ENCODE measurements around the gene NRM.

NRM gene

GRCh38 chr6:30645989-30646388 is 44.8 kb downstream of the NRM start:
- no peaks in the 10 kb centered on the region for H3K27me3 ChIP-seq (ENCODE audit: insufficient read depth, poor library complexity, severe bottlenecking)
- H3K4me3 ChIP-seq (replicated peaks; ENCODE audit: insufficient read depth, low read length) = no peak overlapping the region
- no peak for DNase-seq (ENCODE audit: low read depth in 1 of 2, low spot score in 1 of 2)
- no peak for TF ChIP-seq REST (IDR thresholded peaks at IDR 0.05; ENCODE audit: insufficient replicate concordance, low read depth)
- no peak for TF ChIP-seq CTCF (IDR thresholded peaks at IDR 0.05; ENCODE audit: insufficient read depth, low read length)
- no peak for TF ChIP-seq POLR2AphosphoS5 (IDR thresholded peaks at IDR 0.05; ENCODE audit: low read depth)
- TF ChIP-seq SPI1 (IDR thresholded peaks at IDR 0.05; ENCODE audit: borderline replicate concordance, low read depth) = no peak
- no peak for TF ChIP-seq GABPA (IDR thresholded peaks at IDR 0.05; ENCODE audit: low read depth)
- no peak overlapping the region for H3K27ac ChIP-seq (replicated peaks)

- Histone ChIP-seq H3K27ac (replicated peaks) (no peak overlapping the region), H3K4me3 (replicated peaks; ENCODE audit: insufficient read depth, low read length) (no peak overlapping the region), H3K27me3 (ENCODE audit: insufficient read depth, poor library complexity, severe bottlenecking) (no peaks in the 10 kb centered on the region)
- TF ChIP-seq POLR2AphosphoS5 (IDR thresholded peaks at IDR 0.05; ENCODE audit: low read depth) (no peak), GABPA (IDR thresholded peaks at IDR 0.05; ENCODE audit: low read depth) (no peak), REST (IDR thresholded peaks at IDR 0.05; ENCODE audit: insufficient replicate concordance, low read depth) (no peak), CTCF (IDR thresholded peaks at IDR 0.05; ENCODE audit: insufficient read depth, low read length) (no peak), SPI1 (IDR thresholded peaks at IDR 0.05; ENCODE audit: borderline replicate concordance, low read depth) (no peak)
- no peak for DNase-seq (ENCODE audit: low read depth in 1 of 2, low spot score in 1 of 2)
These were observed 46.0 kb downstream of the NRM start for GRCh38 chr6:30644769-30645168.

GRCh38 chr6:30643656-30644055 is 47.1 kb downstream of the NRM start:
- H3K27ac ChIP-seq (replicated peaks) = peak overlapping the region; percentile 0; the same call in 1 of the 2 replicates
- H3K4me3 ChIP-seq (replicated peaks; ENCODE audit: insufficient read depth, low read length) = no peak overlapping the region
- TF ChIP-seq SPI1 (IDR thresholded peaks at IDR 0.05; ENCODE audit: borderline replicate concordance, low read depth) (no peak), POLR2AphosphoS5 (IDR thresholded peaks at IDR 0.05; ENCODE audit: low read depth) (no peak), GABPA (IDR thresholded peaks at IDR 0.05; ENCODE audit: low read depth) (no peak), REST (IDR thresholded peaks at IDR 0.05; ENCODE audit: insufficient replicate concordance, low read depth) (no peak), CTCF (IDR thresholded peaks at IDR 0.05; ENCODE audit: insufficient read depth, low read length) (no peak)
- DNase-seq (ENCODE audit: low read depth in 1 of 2, low spot score in 1 of 2) = no peak
- H3K27me3 ChIP-seq (ENCODE audit: insufficient read depth, poor library complexity, severe bottlenecking) = no peaks in the 10 kb centered on the region
